GM18526 (cell line): ENCODE measurements around the gene CDX2.

Experiments used
- POLR2A ChIP-seq: IDR thresholded peaks from 3 replicates; pipeline ENCODE4 v1.6.1; 2011; ENCODE audit not compliant: insufficient read length; ENCODE audit errors: extremely low read depth

CDX2 gene

GRCh38 chr13:27969082-27969865 lies at the start of gene CDX2:
TSS of gene CDX2 (minus strand) at chr13:27969315. CDS start at chr13:27969006, 309 bp downstream.
- TF ChIP-seq POLR2A, result no peak

- TF ChIP-seq POLR2A, result no peak
Measured at GRCh38 chr13:28014301-28014700, 45.2 kb upstream of the CDX2 start.

DNA sequence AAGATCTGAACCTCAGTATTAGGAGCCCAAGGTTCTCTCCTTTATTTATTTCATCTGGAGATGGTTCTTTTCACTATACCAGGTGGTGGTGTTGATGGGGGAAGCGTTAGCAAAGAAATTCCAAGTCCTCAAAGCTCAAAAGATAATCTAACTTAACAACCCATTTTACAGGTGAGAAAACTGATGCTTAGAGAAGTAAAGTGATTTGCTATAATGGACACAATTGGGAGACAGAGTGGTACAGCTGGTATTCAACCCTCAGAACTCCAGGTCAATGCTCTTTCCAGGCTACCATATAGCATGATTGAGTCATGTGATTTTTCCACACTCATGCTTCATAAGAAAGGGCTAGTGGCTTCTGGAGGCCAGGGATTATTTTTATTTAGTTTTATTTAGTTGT lies 44.4 kb upstream of the CDX2 start:
- TF ChIP-seq POLR2A, result no peak

GRCh38 chr13:28012896-28013295 lies 43.8 kb upstream of the CDX2 start:
- no peak for TF ChIP-seq POLR2A

DNA sequence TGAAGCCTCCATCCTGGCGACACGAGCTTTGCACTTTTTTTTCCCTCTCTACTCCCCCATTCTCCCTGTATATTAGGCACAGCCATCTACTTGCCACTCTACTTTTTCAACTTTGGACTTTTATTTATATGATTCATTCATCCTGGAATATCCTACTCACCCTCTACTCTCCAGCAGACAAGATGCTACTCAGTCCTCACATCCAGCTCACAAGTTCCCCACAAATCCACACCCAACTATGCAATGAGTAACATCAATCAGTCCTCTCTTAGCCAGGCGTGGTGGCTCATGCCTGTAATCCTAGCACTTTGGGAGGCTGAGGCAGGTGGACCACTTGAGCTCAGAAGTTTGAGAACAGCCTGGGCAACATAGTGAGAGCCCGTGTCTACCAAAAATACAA lies 43.3 kb upstream of the CDX2 start:
- TF ChIP-seq POLR2A, result no peak

DNA sequence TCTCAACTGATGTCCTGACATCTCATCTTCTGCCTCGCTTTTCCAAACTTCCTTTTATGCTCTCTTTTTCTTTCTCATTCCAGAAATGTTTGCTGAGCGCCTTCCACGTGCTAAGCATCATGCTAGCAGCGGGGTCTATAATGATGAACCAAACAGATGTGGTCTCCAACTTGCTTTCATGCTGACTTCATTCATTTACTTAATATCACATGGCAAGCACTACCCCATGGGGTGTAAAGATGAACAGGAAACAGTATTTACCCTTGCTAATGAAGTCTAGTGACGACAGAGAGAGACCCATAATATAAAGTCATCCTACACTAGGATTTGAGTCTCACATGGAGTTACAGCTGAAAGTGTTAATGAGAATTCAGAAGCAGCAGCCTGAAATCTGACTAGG lies 40.9 kb upstream of the CDX2 start:
- no peak for TF ChIP-seq POLR2A

DNA sequence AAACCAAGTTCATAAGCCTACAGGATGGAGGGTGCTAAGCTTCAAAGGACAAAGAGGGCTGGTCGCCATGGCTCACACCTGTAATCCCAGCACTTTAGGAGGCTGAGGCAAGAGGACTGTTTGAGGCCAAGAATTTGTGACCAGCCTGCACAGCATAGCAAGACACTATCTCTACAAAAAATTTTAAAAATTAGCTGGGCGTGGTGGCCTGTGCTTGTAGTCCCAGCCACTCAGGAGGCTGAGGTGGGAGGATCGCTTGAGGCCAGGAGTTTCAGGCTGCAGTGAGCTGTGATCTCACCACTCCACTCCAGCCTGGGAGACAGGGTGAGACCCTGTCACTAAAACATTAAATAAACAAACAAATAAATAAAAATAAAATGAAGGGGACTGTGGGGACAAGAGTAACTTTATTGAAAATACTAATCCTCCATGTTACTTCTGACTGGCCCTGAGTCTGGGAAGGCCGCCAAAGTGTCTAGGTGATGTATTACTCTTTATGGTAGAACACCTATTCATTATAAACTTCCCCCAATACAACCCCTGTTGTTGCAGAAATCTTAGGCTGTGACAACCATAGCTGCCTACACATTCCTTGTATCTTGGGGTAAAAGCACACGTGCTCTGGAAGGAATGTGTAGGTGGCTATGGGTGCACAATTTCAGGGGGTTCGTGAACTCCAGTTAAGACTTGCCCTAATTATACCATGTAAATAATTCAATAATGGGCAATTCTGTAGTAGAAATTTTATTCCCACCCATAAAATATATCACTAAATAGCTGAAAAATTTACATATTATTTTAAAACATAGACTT lies 34.0 kb upstream of the CDX2 start:
- no peak for TF ChIP-seq POLR2A

DNA sequence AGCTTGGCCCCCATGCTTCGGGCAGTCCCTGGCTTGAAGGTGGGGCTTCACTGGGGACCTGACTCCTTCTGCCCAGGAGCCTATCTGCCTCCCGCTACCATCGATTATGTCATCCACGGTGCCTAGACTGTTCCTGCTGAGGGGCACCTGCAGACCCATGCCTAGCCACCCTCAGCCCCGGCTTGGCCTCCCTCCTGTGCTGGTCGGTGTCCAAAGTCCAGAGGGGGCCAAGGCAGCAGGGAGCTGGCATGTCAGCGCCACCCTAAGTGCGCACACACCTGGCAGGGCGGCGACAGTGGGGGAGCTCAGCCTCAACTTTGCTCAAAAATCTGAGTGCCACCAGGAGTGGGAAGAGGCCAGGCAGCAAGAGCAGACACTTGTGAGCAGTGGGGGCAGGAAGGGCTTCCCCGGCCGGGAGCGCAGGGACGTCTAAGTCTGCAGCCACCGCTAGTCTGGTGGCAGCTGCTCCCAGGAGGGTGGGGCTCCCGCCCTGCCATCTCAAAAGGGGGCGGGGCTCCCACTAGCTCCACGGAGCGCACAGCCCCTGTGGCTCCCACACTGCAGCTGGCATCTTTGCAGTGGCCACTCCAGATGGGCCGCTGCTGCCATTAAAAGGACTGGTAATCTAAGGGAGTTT lies 32.8 kb upstream of the CDX2 start:
- TF ChIP-seq POLR2A, result no peak

- TF ChIP-seq POLR2A, result no peak
Measured at GRCh38 chr13:28001049-28001448, 31.9 kb upstream of the CDX2 start.

DNA sequence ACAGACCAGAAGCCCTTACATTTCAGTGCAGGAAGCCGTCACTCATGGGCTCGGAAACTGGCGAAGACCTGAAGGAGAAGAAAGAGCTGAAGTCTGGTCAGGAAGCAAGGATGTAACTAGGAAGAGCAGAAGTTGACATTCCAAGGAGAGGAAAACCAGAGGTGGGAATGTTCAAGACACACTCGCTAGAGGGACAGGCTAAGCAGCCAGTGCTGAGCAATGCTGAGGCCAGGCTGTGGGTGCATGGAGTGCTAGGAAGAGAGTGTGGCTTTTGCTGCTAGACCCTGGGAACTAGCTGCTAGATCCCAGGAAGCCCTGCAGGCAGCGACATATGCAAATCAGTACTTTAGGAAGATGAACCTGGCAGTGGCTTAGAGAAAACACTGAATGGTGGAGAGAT lies 31.5 kb upstream of the CDX2 start:
- no peak for TF ChIP-seq POLR2A

- no peak for TF ChIP-seq POLR2A
Measured at GRCh38 chr13:27997904-27998522, 28.9 kb upstream of the CDX2 start.

DNA sequence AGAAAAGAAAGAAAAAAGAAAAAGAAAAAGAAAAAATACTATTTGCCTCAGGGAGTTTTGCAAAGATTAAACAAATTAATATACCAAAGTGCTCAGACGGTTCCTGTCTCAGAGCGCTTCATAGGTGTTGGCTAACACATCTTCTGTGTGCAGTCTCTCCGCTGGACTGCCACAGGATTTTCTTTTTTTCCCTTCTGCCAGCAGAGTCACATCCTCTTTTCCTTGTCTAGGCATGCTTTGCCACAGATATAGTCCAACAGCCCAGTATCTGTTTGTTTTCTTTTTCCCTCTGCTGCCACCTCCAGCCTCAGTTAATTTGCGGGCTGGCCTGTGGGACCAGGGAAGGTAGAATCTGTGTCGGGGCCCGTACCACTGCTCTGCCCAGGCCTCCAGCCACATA lies 22.8 kb upstream of the CDX2 start:
- TF ChIP-seq POLR2A, result no peak

GRCh38 chr13:27988520-27988919 lies 19.4 kb upstream of the CDX2 start, which contains the start of gene URAD:
TSS of gene URAD (minus strand) at chr13:27988693. CDS start at chr13:27988637, 56 bp downstream.
- no peak for TF ChIP-seq POLR2A

DNA sequence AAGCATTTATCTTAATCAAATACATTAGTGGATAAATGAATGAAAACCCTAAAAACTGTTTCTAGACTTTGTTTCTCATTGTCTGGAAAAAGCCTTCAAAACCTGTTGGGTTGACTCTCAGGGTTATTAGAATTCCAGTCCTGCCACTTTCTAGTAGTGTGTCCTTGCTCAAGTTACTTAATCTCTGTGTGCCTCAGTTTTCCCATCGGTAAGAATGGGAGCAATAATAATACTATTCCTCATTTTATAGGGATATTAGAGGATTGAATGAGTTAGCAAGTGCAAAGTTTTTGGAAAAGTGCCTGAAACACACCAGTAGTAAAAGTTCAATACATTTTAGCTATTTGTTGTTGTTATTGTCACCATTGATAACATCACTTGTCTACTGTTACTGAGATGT lies 16.5 kb upstream of the CDX2 start:
- no peak for TF ChIP-seq POLR2A

- TF ChIP-seq POLR2A, result no peak
Measured at GRCh38 chr13:27982361-27982760, 13.2 kb upstream of the CDX2 start.
